Ramos (cell line): ENCODE measurements around the gene OCSTAMP.

Source experiments
- in situ Hi-C: fragments of 300-500 bp; cut with MboI; formaldehyde crosslinking; loops from one replicate; pipeline ENCODE4 v1.14.3; 2022; ENCODE audit warnings: low sequenced_read_pairs; ENCODE audit not compliant: unreplicated experiment

The OCSTAMP gene, protein sequence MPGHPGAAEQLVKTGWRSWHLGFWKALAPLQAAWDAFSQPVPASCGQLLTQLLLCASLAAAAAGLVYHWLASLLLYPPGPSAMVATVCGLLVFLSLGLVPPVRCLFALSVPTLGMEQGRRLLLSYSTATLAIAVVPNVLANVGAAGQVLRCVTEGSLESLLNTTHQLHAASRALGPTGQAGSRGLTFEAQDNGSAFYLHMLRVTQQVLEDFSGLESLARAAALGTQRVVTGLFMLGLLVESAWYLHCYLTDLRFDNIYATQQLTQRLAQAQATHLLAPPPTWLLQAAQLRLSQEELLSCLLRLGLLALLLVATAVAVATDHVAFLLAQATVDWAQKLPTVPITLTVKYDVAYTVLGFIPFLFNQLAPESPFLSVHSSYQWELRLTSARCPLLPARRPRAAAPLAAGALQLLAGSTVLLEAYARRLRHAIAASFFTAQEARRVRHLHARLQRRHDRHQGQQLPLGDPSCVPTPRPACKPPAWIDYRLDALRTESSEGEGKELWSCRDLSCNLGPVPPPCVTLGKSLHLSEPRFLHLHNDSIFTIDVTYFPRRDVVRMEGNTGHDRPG

DNA sequence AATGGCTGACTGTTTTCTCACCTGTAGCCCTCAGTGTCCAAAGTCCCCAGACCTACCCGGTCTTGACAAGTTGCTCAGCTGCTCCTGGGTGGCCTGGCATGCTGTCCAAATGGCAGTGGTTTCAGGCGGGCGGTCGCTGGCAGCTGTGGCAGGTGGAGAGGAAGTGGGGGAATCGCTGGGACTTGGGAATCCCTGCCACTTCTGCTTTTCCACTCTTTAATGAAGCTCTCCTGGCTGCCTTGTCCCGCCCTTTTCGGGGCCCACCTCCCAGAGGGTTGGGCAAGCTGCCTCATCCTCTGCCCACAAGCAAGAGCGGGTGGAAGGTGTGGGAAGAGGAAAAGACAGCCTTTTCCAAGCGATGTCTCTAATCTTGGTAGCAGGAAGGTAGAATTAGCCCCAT is at the start of gene OCSTAMP:
Gene OCSTAMP (minus strand): TSS at position 194 of the 400 bp plus-strand sequence. CDS start 94 bp downstream, at position 100.
- in situ Hi-C loops, result no loop called here

DNA sequence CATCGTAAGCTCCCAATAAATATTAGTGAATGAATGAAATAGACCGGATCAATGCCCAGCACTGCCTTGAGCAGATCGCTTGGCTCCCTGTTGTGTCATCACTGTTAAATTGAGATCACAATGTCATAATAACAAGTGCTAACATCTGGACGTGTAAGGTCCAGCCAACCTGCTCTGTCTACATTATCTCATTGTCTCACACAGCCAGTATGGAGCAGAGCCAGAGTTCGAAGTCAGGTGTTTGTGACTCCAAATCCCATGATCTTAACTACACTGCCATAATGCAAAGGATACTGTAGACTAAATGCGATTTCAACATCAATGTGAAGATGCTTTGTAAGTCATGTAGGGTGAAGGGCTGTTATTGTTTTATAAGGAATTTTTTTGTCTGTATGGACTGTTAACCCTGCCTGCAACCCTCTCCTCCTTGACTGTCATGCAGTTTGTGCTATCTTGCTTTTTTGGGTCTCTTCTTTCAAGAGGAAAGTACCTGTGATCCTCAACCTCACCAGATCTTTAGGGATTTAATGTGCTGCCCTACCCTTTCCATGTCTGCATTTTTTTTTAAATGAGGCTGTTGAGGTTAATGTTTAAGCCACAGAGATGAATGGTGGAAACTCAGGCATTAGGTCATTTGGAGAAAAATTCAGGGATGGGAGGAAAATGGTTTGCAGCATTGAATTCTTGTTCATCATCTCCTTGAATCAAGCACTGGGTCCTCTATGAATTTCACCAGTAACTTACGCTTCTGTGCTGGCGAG is 49.0 kb upstream of the OCSTAMP start:
- in situ Hi-C loops, result no loop called here

DNA sequence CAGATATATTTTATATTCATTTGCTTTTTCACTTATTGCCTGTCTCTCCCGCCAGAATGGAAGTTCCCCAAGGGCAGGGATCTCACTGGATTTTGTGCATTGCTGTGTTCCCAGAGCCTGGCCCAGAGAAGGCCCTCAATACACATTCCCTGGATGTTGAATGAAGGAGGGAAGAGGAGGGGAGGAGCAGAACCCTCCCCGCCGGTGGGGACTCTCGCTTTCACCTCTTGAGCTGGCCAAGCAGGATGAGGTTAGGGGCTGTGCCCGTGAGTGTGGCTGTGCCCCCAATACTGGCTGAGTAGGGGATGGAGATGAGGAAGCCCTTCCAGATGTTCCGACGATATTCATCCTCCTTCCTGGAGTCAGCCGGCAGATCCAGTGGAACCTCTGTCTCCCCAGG is 45.5 kb upstream of the OCSTAMP start:
- in situ Hi-C loops, result no loop called here

DNA sequence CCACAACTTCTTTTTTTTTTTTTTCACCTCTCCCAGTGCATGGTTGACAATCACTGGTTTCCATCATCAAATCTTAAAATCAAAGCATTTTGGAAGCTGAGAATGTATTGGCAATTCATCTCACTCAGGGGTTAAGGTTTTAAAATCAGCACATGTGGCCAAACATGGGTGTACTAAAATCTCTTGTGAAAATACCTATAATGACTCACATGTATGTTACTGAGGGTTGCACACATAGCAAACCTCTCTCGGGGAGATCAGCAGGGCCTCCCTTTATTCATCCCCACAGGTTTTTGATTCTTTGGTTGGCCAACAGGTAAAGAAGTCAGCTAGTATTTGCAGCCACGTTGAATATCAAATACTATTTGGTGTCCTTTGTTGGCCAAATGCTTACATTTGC is 44.3 kb upstream of the OCSTAMP start:
- in situ Hi-C loops, result no loop called here

DNA sequence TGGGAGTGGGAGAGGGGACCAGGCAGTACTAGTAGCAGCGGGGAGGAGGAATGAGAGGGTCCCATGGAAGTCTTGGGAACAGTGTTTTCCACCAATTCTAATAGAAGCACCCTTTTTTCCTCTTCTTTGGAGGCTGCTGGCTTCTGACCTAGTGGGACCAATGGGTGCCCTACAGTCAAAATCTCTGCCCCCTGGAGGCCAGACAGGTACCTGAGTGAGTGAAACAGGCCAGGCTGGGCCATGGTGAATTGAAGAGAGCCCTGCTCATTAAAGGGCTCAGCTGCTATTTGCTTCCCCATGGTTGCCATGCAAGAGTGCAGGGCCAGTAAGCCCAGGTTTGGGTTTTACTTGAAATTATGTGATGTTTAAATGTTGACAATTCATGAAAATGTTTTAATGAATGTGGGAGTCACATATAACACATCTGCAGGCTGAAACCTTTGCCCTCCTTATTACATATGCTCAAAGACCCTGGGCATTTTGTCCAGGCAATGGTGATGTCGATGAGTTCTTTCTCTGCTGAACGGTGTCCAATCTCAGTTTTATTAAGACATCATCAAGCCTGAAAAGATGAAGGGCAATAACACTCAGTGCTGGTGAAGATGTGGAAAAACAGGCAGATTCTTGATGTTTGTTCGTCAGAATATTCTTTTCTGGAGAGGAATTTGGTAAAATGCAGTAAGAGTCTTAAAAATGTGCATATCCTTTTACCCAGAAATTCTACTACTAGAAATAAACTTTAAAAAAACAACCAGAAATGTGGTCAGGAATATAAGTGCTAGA is 42.3 kb upstream of the OCSTAMP start:
- in situ Hi-C loops, result no loop called here

DNA sequence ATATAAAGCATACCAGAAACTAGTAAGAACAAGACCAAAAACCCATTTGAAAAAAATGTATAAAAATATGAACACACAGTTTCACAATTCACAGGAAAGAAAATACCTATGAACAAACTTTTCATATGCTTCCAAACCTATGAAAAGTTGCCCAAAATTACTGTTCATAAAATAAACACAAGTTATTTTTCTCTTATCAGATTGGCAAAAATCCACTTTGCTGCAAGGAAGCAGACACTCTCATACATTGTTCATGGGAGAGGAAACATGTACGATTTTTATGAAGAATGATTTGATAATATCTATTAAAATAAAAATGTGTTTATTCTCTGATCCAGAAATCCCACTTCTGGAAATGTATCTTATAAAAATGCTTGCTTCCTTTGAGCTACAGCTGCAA is 40.0 kb upstream of the OCSTAMP start:
- in situ Hi-C loops, result no loop called here

DNA sequence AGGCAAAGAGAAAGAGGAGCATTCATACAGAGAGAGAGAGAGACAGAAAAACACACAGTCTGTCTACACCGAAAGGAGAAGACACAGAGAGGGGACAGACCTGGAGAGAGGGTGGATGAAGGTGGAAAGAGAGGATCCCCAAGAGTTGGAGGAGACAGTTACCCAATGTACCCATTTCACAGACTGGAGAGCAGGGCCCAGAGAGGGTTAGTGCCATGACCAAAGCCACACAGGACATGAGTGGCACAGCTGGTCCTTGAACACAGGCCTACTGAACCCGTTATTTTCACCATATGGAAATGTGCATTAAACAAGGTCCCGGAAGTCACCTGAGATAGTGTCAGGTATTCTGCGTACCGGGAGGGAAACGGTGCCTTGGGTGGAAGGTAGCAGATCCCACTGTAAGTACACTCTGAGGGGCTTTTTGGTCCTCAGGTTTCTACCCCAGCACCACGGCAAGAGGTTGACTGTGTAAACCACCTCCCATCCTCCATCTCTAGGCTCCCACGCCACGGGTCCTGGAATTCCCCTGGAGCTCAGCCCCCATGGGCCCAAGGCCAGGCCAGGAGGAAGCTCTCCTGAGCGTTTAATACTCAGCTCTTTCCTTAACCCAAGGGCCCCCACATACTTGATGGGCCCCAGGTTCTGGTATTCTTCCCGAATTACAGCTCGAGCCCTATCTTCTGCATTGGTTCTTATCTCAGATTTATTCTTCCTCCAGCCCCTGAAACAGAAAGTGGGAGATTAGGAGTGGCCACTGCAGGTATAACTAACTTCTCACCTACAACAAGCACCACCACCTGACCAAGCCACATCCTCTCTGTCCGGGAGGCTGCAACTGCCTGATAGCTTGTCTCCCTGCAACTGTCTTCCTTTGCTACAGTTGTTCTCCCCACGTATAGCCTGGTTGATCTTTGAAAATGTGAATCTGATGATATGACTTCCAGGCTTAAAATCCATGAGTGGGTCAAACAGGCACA is 38.4 kb upstream of the OCSTAMP start:
- in situ Hi-C loops, result no loop called here

DNA sequence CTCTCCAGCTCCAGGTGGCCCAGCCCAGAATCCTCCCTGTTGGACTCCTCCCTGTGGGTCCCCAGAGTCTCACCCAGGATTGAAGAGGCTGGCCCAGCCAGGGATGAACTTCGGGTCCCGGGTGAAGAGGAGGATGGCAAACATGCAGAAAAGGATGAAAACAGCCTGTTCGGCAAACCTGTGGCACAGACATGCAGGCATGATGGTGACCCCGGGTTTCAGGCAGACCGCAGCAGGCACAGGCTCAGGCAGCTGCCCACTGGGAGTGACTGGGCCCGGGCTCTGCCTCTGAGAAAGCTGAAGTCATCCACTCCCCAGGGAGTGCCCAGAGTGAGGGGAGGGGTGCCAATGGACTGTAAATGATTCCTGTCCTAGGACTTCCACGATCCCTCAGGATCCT is 37.5 kb upstream of the OCSTAMP start:
- in situ Hi-C loops, result no loop called here

DNA sequence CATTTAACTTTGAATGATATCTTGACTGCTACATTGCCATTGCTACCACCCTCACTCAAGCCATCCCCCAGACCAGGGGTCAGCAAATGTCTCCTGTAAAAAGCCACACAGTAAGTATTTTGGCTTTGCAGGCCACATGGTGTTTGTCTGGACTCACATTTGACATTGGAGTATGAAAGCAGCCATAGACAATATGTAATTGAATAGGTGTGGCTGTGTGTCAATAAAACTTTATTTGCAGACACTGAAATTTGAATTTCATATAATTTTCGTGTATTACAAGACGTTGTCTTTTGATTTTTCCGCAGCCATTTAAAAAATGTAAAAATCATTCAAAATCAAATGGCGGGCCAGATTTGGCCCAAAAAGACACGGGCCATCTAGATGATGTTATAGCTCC is 36.3 kb upstream of the OCSTAMP start:
- in situ Hi-C loops, result no loop called here

DNA sequence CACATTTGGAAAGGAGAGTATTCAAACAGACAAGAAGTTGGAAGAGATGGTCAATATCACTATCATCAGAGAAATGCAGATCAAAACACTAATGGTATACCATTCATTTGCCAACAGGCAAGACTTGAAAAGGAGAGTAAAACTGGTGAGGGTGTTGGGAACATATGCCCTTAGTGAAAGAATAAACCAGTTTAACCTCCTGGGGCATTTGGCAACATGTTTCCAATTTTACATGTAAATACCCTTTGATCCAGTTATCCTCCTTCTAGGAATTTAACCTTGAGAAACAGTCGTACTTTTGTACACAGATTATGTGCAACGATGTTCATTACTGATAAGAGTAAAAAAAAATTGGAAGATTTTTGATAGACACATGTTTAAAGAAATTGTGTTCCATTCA is 34.1 kb upstream of the OCSTAMP start:
- in situ Hi-C loops, result no loop called here

DNA sequence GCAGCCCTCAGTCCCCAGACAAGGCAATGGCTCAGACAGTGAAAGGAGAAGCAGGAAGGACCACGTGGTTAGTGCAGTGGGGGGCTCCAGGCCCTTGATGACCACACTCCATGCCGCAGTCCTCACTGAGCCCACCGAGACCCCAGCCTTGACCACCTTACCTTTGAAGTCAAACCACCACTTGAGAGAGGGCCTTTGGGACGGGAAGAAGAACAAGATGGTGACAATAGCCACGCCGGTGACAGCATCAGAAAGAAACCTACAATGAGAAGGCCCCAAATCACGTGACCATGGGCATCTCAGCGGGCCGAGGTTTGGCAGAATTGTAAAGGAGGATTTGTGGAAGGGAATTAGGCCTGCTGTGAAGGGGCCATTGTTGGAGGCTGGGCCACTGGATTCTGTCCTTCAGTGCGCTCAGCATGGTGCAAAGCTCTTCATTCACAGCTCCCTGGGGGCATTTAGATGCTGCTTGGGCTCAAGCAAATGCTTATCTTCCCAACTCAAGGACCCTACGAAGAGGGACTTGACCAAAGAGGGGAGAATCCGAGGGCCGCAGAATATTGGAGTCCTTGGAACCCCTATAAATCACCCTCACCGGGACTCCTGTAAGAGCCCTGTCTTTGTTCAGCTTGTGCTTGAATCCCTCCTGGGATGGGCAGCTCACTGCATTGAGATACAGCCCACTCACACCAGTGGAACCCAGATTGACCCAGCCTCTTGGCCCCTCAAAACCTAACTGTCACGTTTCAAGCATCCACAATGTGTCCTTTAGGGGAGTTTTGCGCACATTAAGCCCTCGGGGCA is 33.2 kb upstream of the OCSTAMP start:
- in situ Hi-C loops, result no loop called here

DNA sequence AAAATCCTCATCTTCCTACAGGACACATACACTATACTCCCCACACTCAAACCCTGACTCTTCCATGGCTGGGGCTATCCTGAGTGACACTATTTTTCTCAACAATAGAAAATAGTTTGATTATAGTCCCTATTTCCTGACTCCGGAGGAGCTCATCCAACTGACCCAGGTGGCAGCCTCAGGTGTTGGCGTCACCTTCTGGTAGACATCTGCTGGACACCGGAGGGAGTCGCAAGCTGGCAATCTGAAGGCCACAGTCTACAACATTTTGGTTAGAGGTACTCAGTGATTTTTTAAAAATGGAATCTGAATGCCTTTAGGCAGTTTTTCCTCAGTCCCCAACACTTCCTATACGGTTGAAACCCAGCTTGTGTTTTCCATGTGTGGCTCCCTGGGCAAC is 32.2 kb upstream of the OCSTAMP start:
- in situ Hi-C loops, result no loop called here

DNA sequence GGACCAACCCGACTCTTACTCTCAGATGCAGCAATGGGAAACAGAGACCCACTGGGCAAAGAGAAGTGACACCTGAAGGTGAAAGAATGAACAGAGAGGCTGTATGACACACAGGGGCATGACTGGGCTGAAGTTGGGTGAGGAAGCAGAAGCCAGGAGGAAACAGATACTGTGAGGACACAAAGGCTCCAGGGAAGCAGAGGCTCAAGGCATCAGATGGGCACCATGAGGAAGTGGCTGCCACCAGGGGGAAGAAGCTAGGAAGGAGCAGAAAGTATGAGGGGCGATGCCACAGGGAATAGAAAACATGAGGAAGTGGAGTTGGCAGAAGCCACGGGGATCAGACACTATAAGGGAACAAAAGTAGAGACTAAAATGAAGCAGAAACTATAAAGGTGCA is 30.9 kb upstream of the OCSTAMP start:
- in situ Hi-C loops, result no loop called here

DNA sequence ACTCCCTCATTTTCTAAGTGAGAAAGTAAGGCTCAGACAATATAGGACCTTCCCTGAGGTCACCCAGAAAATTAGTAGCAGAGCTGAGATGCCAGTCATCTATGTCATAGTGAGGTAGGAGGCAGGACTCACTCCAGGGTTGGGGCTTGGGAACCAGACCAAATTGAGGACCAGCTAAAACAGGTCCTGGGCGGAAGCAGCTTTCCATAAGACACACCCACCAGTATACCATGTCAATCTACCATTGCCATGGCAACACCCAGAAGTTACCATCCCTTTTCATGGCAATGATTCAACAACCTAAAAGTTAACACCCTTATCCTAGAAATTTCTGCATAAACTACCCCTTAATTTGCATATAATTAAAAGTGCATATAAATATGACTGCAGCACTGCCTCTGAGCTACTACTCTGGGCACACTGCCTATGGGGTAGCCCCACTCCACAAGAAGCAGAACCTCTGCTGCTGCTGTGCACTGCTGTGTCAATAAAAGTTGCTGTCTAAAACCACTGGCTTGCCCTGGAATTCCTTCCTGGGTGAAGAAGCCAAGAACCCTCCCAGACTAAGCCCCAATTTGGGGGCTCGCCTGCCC is 30.3 kb upstream of the OCSTAMP start:
- in situ Hi-C loops, result no loop called here

DNA sequence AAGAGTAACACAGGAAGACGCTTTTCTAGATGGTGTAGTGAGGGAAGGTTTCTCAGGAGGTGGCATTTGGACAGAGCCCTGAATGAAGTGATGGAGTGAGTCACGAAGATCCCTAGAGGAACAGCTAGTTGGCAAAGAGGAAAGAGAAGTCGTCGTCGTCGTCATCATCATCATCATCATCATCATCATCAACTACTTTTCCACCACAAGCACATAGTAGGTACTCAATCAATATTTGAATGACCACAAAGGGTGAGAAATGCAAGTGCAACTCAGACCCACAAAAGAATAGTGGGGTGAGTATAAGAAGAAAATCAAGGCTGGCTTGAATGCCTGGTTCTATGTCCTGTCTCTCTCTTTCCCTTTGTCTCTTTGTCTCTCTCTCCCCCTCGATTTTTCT is 28.3 kb upstream of the OCSTAMP start:
- in situ Hi-C loops, result no loop called here

DNA sequence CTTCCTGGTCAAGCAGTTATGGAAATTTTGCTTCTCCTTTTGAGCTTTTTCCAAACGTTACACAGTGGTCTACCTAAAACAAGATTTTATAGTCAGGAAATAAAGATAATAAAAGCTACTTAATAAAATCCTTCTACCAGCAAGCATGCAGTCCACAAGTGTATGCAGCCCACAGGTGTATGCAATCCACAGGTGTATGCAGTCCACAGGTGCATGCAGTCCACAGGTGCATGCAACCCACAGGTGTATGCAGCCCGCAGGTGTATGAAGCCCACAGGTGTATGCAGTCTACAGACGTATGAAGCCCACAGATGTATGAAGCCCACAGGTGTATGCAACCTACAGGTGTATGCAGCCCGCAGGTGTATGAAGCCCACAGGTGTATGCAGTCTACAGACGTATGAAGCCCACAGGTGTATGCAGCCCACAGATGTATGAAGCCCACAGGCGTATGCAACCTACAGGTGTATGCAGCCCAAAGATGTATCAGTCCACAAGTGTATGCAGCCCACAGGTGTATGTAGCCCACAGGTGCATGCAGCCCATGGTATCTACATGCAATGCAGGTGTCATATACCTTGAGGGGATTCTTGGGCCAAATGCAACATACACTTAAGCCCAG is 26.4 kb upstream of the OCSTAMP start:
- in situ Hi-C loops, result no loop called here

DNA sequence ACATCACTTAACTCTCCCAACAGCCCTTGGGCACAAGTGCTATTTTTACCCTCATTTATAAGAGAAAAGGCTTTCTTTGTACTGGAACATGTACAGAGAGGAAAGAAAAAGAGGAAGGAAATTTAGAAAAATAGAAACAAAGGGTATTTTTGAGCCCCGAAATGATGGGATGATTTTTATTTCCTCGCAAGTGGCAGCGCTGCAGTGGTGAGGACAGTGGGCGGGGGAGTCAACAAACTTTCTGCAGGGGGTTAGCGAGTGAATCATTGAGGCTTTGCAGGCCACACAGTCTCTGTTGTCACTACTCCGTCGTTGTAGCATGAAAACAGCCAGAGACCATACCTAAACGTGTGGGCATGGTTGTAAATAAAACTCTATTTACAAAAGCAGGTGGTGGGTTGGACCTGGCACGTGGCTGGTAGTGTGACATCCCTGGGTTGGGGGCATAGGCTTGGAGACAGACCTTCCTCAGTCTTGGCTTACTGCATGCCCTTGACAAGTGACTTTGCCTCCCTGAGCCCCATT is 25.5 kb upstream of the OCSTAMP start:
- in situ Hi-C loops, result no loop called here

DNA sequence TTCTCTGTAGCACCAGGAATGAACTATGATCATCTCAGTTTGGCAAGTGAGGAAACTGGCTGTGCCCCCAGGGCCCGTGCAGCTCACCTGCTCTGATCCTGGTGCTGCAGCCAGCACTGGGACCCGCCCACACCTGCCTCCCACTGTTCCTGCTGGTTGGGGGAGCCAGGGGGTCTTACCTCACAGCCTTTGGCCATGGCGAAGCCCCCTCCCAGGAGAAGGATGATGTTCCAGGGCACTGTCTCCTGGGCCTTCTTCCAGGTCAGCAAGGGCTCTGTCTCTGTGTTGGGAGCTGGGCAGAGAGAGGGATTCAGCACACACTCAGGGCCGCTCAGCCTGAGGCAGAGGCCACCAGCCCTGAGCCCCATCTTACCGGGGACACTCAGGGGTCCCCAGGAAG is 24.9 kb upstream of the OCSTAMP start:
- in situ Hi-C loops, result no loop called here
